GM23338 (cell line): ENCODE results near the gene NF1.

ENCODE experiments used
- CREB1 ChIP-seq: fragments of 250-450 bp; sonication (Bioruptor Pico); IDR thresholded peaks from 2 replicates; pipeline ENCODE4 v1.5.0; 2020; ENCODE audit warnings: low read depth, mild to moderate bottlenecking, moderate library complexity
- CTCF ChIP-seq, 2 experiments: fragments of 200-600 bp in 1 of 2; sonication (generic) in 1 of 2; conservative IDR thresholded peaks; 2 replicates each; pipeline versions ENCODE4 v1.5.1 to v1.6.1; 2016 to 2017; ENCODE audit warnings: antibody characterized with exemption in 2 of 2, low read depth in 2 of 2, mild to moderate bottlenecking in 2 of 2, moderate library complexity in 1 of 2
- ETS1 ChIP-seq: IDR thresholded peaks from 2 replicates; pipeline ENCODE4 v1.6.1; 2016; ENCODE audit warnings: antibody characterized with exemption
- EZH2 ChIP-seq: fragments of 200-600 bp; sonication (generic); IDR thresholded peaks from one replicate; pipeline ENCODE4 v1.8.0; 2017; ENCODE audit warnings: antibody characterized with exemption, mild to moderate bottlenecking, low read depth; ENCODE audit not compliant: unreplicated experiment
- EZH2phosphoT487 ChIP-seq: fragments of 200-600 bp; sonication (generic); IDR thresholded peaks from one replicate; pipeline ENCODE4 v1.8.1; 2018; ENCODE audit warnings: antibody characterized with exemption; ENCODE audit not compliant: unreplicated experiment
- JUNB ChIP-seq: IDR thresholded peaks from one replicate; pipeline ENCODE4 v1.6.1; 2016; ENCODE audit warnings: antibody characterized with exemption; ENCODE audit not compliant: unreplicated experiment
- NANOG ChIP-seq: IDR thresholded peaks from 2 replicates; pipeline ENCODE4 v1.6.1; 2016; ENCODE audit warnings: antibody characterized with exemption, borderline replicate concordance
- POLR2AphosphoS5 ChIP-seq: IDR thresholded peaks from 2 replicates; pipeline ENCODE4 v1.6.1; 2016; ENCODE audit warnings: antibody characterized with exemption, low read depth
- REST ChIP-seq: IDR thresholded peaks from one replicate; pipeline ENCODE4 v1.6.1; 2018; ENCODE audit warnings: antibody characterized with exemption; ENCODE audit not compliant: unreplicated experiment
- STAT1 ChIP-seq: IDR thresholded peaks from one replicate; pipeline ENCODE4 v1.6.1; 2016; ENCODE audit warnings: antibody characterized with exemption; ENCODE audit not compliant: unreplicated experiment
- ZNF114 ChIP-seq: fragments of 250-450 bp; sonication (Bioruptor Pico); IDR thresholded peaks from 2 replicates; pipeline ENCODE4 v1.5.0; 2020; ENCODE audit warnings: mild to moderate bottlenecking, moderate library complexity
- ZNF331 ChIP-seq: fragments of 250-450 bp; sonication (Bioruptor Pico); IDR thresholded peaks from 2 replicates; pipeline ENCODE4 v1.5.0; 2020; ENCODE audit warnings: low read depth, mild to moderate bottlenecking, moderate library complexity
- ZNF462 ChIP-seq: fragments of 250-450 bp; sonication (Bioruptor Pico); IDR thresholded peaks from 2 replicates; pipeline ENCODE4 v1.5.0; 2020; ENCODE audit warnings: mild to moderate bottlenecking, moderate library complexity

- no peak for TF ChIP-seq EZH2
- no peak for TF ChIP-seq POLR2AphosphoS5
- TF ChIP-seq CTCF (conservative IDR thresholded peaks at IDR 0.05; ENCODE audit: low read depth in 2 of 2): no peak
- TF ChIP-seq EZH2phosphoT487: no peak
- no peak for TF ChIP-seq JUNB
- no peak for TF ChIP-seq STAT1
- TF ChIP-seq ETS1: no peak
- no peak for TF ChIP-seq CREB1 (CRISPR knock-in tag)
- TF ChIP-seq REST: no peak
- TF ChIP-seq ZNF114 (CRISPR knock-in tag): no peak
- no peak for TF ChIP-seq NANOG
- TF ChIP-seq ZNF462 (CRISPR knock-in tag): no peak
- no peak for TF ChIP-seq ZNF331 (CRISPR knock-in tag)
Observed at GRCh38 chr17:31415640-31416502, 321.1 kb downstream of the NF1 start.
